AG08396 (cell line): ENCODE results near the gene MYO5B.

Source experiments
- DNase-seq: peaks from one replicate; pipeline ENCODE4 v3.0.0; 2012; ENCODE audit warnings: low spot score, mixed read lengths

The MYO5B gene

DNA sequence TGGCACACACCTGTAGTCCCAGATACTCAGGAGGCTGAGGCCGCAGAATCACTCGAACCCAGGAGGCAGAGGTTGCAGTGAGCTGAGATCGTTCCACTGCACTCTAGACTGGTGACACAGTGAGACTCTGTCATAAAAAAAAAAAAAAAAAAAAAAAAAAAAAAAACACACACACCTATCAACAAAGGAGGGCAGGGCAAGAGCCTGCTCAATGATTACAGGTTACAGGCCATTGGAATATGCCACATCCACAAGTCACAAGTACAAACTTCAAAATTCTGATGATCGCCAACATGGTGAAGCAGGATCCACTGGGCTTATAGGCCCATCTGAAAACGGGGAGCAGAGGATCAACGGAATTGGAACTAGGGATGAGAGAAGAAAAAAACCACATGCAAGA, 6.3 kb downstream of the MYO5B start:
- no peak for DNase-seq

DNA sequence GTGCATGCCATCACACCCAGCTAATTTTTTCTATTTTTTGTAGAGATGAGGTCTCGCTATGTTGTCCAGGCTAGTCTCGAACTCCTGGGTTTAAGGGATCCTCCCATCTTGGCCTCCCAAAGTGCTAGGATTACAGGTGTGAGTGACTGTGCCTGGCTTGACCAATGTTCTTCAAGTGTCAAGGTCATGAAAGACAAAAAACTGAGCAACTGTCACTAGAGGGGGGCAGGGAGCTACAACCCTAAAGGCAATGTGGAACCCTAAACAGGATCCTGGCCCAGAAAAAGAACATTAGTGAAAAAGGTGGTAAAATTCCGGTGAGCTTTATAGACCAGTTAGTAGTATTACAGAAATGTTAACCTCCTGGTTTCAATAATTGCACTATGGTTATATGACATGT, 7.3 kb downstream of the MYO5B start:
- no peak for DNase-seq

DNA sequence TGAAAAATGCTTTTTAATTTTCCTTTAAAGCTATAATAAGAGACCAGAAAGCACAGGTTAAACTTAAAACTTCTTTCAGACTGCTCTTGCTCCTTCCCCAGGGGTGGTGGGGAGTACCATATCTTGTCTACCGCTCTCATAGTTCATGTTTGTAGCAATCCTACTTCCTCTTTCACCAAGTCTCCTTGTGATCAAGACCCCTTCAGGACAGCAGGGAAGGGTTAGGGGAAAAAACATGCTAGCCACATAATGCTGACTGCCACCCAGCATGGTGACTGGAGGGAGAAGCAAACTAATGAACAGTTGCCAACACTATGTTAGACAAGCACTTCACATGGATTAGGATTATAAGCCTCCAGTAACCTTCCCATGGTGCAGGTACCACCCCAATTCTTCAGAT, 8.6 kb downstream of the MYO5B start:
- no peak for DNase-seq

DNA sequence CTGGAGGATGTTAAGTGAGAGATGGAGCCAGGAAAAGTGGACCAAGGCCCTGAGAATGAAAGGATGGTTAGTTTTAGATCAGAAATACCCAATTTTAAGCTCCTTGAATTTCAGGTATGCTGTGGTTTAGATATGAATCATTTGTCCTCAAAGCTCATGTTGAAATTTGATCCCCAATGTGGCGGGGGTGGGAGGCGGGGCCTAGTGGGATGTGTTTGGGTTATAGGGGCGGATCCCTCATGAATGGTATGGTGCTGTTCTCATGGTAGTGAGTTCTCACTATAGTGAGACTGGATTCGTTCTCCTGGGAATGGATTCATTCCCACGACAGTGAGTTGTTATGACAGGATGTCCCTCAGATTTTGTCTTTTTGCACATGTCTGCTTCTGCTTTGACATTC, 11.4 kb downstream of the MYO5B start:
- DNase-seq, result no peak

DNA sequence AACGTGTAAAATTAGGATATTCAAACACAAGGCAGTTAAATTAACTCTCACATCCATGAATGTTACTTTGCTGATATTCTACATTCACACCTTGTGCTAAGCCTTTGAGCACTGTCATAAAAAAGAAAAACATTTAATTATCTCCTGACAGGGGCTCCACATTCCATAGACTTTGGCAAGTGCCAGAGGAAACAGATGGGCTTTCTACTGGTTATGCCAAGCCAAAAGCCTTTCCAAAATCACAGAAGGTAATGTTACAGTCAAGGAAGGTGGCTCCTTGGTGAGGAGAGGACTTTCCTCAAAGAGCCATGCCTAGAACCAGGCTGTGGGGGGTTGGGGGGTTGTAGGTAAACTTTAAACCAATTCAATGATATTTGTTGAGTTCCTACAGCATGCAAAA, 12.4 kb downstream of the MYO5B start:
- no peak for DNase-seq

DNA sequence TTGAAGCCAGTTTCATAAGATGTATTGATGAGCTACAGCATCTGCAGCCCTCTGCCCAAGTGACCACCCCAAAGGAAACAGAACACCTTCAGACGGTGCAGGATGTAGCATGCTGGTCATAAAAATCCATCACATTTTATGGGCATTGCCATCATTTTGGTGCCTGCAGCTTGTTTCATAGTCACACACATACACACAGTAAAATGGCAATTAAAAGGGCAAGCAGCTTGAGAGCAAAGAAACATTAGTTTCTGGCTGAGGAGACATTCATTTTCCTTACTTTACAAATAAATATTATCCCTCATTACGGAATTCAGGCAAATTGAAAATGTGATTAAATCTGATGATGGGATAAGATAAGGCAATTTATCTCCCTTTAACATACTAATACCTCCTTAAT, 13.4 kb downstream of the MYO5B start:
- DNase-seq, result no peak

DNA sequence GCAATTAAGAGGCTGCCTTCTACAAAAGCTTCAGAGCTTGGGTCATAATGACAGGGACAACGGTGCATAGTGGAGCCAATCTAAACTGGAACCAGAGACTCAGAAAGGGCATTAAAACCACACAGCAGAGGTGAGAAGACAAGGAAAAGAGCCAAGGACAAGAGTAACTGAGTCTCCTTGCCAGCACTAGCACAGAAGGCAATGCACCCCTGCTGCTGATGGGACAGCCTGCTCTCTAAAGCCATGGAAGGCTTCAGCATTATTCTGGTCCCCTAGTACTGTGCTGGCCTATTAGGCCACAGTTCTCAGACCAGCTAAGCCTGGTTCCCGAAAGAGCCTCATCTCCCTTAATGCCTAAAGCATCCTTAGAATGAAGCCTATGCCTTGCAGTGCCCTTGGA, 15.5 kb downstream of the MYO5B start:
- no peak for DNase-seq

DNA sequence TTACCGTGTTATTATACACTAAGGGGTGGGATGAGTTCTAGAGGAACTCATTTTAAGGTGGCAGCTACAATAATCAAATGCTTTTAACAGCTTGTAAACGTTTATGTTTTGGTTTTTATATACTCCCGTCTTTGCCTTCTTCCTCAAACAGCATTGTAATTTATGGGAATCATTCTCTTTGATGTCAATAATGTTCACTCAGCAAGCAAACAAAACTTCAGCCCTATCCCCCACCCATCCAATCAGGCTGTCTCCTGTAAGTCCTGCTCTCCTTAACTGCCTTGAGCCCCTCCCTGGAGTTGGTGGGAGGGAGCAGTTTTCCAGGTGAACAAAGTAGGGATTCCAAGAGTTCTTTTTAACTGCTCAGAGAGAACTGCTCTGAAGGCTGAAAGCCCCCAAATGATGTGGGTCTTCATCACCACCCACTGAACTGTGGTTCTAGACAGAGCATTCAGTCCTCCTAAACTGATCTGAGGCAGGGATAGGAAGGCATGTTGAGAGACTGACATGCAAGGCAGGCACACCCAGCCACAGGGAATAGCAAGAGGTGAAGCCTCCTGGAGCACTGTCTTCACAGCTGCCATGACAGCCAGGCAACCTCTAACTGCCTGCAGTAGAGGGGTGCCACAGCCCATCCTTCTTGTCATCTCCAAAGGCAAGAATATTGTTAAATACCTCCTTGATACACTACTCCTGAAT, 17.5 kb downstream of the MYO5B start:
- no peak for DNase-seq

DNA sequence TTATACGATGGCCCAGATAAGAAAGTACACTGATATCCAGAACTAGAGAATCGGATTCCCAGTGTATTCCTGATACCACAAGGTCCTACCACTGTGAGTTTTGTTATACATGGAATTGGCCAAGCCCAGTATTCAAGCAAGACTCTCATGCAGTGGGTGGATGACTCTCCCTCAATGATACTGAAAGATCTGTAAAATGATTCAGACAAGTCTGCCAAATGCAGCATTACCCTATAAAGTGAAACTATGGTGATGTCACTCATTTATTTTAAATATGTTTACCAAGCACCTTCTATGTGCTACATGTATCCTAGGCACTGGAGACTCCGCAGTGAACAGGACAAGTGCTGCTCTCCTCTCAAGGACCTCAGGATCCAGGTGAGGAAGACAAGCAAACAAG, 22.6 kb downstream of the MYO5B start:
- no peak for DNase-seq

DNA sequence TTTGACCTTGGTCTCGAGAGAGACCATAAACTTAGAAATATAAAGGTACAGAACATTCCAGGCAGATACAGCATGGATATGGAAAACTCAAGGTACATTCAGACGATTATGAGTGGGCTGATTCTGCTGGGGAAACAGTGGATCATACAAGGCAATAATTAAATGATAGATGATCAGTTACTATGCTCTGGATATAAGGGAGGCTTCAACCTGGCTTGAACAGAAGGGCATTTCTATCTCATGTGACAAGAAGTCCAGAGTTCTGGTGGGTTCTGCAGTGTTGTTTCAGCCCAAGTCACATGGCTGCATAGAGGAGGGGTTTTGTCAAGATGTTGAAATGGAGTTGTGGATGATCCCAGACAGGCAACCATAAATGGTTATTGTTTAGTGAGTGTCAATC, 23.5 kb downstream of the MYO5B start:
- no peak for DNase-seq

DNA sequence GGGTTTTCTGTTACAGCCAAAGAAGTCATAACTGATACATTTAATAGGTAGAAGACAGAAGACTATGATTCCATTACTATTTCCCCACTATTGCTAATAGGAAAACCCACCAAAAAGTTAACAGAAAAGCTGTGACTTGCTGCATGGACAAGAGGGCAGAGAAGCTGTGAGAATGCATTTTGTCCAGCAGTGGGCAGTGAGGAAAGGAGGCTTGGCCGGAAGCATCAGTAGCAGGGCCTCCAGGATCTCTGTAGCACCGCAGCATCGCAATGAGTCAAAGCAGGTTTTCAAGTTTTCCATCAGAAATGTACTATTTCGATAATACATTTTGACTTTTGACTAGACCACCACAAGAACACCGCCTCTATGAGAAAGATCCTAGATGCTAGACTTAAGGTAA, 24.9 kb downstream of the MYO5B start:
- no peak for DNase-seq

DNA sequence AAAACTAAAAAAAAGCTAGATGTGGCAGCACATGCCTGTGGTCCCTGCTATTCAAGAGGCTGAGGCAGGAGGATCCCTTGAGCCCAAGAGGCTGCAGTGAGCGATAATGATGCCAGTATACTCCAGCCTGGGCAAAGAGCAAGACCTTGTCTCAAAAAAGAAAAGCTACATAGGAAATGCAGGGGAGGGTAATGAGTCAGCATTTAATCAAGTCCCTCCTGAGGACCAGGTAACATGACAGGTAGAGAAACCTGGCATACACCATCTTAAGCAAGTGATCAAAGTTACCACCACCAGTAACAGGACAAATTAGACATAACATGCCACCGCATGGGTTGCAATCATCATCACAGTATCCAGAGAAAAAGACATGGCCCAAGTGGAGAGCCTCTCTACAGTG, 25.8 kb downstream of the MYO5B start:
- DNase-seq, result no peak

DNA sequence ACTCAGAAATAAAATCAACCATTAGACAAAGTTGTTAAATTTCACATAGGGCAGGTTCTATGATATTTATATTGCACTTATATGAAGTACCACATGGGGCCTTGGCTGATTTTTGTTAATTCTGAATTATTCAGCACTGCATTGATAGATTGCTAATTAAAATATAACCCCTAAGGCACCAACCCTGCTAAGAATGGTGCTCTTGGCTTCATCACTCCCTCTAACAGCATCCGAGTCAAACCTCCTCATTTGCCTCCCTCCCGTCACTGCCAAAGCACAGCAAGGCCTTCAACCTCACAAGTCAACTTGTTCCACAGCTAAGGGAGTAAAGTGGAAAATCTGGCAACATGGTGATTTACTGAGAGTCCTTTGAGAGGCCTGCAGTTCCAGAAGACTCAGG, 27.0 kb downstream of the MYO5B start:
- DNase-seq, result no peak

DNA sequence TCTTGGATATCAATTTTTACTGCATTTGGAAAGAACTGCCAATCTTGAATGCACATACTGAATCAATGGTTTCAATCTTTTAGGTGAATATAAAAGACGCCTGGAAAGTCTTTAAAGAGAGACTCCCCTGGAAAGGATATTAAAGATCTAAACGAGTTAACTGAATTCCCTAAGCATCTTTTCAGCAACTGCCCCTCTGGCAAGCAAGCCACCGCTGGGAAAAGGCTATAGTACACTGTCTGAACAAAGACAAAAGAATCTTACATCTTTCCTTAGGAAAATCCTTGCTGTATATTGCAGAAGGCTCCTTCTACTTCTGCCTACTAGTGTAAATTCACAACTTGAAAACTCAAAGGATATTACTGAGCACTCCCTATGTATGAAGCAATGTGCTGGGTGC, 28.0 kb downstream of the MYO5B start:
- no peak for DNase-seq

DNA sequence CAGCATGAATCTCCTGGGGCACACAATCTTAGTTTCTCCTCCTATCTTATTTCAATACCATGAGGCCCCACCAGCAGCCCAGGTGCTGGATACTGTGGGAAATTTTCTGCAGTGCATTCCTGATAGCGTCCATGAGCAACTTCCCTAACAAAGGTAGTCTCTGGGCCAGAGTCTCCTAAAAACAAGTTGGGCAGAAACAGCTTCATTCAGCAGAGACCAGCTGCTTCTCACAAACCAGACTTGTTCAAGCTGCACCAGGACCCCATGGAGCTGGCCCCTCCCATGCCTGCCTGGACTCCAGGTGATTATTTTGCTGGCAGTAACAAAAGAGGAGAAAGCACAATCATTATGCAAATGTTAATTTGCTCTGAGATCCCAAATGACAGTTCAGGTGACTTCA, 31.4 kb downstream of the MYO5B start:
- DNase-seq, result no peak

DNA sequence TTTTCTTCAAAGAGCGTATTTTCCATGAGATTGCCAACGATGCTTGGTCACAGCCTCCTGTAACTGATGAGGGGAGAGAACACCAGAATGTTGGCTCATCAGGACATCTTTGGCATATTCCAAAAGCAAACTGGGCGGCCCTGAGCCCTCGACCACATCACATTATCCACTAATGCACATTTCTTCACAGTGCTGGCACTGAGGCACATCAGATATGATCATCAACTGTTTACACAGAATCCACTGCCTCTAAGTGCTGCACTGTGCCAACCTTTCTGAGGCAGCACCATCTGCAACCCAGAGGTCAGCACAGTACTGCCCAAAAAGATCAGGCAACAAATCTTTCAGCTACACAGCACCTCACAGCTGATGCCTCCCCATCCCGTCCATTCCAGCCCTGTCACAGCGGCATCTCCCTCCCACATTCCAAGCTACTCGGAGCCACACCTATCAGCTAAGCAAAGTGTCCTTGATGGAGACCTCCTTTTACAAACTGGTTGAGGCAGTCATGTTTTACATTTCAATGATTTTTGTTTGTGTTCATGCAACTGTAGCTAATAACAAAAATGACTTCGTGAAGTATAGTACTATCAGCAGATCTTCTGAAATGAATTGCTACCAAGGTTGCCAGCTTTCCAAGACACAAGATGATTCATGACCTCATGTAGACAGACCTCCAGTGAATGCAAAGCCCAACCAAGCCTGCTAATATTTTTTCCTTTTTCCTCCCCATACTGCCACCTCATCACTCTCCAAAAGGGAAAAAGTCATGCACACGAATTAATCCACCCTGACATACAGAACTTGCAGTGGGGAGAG, 32.3 kb downstream of the MYO5B start:
- no peak for DNase-seq

DNA sequence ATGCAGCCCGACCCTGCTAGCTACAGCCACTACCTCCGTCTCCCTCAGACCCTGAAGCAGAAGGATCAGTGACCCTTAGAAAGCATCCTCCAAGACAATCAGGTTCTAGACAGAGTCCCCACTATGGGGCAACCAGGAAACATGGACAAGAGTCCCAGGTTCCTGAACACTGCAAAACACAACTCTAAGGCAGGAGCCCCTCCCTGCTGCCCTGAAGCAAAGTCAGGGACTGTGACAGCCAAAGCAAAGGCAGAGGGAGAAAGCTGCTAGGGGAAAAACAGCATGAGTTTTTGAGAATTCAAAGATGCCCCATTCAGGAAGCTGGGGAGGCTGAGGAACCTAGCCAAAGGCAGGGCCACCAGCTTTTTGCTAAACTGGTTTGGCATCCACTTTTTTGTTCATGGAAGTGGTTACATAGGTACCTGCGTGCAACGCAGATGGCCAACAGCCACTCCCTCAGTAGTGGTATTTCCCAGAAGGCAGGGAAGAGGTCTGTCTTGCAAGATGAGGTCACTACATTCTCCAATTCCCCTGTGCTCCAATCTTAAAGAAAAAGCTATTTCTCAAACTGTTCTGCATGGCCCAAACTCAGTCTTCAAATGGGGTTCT, 33.2 kb downstream of the MYO5B start:
- no peak for DNase-seq

DNA sequence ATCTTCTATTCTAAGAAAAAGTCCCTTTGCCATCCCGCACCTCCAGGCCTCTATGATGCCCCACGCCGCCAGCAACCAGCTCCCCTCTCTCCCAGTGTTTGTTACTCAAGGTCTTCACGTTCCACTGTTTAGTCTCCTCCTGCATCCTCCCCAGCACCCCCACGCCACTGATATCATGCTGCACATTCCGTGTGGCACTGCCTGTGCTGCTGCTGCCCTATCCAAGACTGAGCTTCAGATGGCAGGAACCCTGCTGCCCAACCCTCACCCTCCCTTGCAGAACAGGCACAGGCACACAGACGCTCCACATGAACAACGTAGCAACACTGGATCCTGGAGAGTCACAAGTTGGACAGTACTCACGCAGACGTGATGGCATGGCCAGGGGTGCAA, 35.3 kb downstream of the MYO5B start:
- no peak for DNase-seq

DNA sequence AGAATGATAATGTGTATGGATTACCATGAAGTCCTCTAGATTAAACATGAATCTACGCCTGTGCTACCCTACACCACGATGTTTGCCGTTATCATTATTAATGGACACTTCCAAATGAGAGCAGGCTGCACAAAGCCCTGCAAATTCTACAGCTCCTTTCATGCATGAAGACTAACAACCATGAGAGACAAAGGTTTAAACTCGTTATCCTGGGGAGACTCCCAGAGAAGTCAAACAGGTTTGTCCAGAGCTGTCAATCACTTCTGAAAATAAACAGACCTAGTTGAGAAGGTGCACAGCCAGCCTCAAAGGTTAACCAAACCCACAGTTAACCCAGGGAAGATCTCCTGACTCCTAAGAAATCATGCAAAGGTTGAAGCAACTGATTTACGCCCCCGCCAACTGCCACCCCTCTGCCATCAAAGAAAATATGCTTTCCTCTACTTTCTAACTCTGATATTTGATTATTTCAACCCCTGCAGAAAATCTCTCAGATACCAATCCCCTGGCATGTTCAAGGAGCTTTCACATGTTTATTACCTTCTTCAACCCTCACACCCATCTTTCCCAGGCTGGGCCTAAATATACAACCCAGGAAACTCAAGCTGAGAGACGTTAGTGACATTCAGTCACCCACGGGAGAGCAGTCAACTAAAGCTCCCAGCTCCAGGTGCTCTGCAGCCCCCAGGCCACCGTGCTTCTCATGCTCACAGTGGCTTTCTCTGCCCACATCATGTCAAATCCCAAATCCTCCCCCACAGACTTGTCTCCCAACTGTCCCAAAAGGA, 35.9 kb downstream of the MYO5B start:
- DNase-seq, result no peak

DNA sequence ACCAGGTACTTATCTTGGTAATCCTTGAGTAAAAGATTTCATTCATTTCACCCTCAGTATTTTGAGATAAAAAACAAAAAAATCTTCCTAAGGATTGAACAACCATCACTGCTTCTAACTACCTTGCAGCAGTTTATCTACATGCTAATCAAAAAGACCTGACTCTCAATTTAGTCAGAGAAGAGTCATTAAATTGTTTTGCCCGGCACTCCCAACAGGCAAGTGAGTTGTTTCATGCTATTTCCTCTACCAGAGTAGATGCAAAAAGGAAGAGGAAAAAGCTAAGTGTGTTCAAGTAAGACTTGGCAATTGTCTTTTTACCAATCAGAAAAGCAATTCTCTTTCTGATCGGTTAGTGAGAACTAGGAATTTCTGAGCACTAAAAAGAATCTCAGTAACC, 39.5 kb downstream of the MYO5B start:
- DNase-seq, result no peak

DNA sequence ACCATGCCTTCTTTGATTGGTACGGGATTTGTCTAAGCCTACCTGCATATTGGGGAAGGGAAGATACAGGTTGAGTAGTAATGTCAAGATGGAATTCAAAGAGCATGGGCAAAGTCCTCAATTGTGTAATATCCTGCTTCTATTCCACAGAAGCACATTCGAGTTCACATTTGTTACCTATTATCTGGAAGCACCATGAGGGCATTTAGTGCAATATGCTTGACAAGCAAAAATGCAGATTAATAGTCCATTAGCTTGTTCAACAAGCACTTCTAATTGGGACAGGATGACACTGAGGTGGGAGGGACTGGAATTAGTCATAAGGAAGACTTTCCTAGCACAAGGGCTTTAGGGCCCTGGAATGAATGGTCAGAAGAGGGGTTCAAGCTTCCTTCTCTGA, 40.5 kb downstream of the MYO5B start:
- DNase-seq, result no peak

DNA sequence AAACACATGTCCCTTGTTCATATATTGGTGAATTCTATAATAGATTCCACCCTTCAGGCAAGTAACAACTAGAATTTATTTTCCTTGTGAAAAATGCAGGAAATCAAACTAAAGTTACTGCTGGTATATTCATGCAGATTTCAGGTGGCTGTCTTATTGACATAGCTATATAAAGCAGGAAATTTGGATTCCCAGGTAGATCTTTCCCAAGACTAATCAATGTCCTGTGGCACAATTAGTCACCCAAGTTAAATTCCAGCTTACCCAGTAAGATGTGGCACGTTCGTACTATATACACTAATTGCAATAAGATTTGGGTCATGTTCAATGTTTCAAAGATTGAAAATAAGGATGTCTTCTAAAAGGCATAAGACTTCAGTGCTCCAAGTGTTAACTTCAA, 42.0 kb downstream of the MYO5B start:
- no peak for DNase-seq

DNA sequence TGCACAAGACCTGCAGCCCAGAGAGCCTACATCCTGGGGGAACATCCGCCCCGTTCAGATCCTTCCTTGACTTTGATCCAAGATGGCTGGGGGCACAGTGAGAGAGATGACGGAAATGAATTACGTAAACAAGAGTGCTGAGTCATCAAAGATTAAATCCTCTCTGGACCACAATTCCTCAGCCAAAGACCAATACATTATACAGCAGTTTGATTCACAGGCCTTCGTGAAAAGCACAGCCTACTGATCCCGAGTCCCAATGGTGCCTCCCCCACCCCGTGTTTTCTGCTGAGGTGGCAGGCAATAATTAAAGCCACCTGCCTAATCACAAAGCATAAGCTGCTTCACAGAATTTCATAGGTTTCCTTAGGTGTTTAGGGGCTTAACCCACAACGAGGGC, 43.0 kb downstream of the MYO5B start:
- DNase-seq, result no peak
